ENCODE results near the gene PIGP.

Gene PIGP

GRCh38 chr21:37101384-37101783 lies 28.5 kb upstream of the PIGP start:
- no peaks in the 10 kb centered on the region for H3K4me1 ChIP-seq (ENCODE audit: insufficient read depth, low read length, severe bottlenecking)
- H2AFZ ChIP-seq (ENCODE audit: low read length) = no peak overlapping the region
- H3K27ac ChIP-seq (ENCODE audit: low read depth, low read length, poor library complexity, severe bottlenecking) = no peak overlapping the region
- H3K4me3 ChIP-seq (ENCODE audit: low read depth, low read length, poor library complexity, severe bottlenecking) = no peak overlapping the region
- H3K36me3 ChIP-seq (ENCODE audit: insufficient read depth, low read length) = peaks cover 35% of the 10 kb centered on the region
- H3K79me2 ChIP-seq (ENCODE audit: insufficient read depth, low read length) = no peaks in the 10 kb centered on the region
- TF ChIP-seq EZH2 (IDR thresholded peaks at IDR 0.05; ENCODE audit: borderline replicate concordance, low read length) = no peak
- no peak for TF ChIP-seq CTCF (IDR thresholded peaks at IDR 0.05; ENCODE audit: low read length)
- H3K27me3 ChIP-seq (ENCODE audit: insufficient read depth, low read length) = no peaks in the 10 kb centered on the region
- no peaks in the 10 kb centered on the region for H3K9me2 ChIP-seq (ENCODE audit: low read depth, low read length)
- no peaks in the 10 kb centered on the region for H3F3A ChIP-seq (ENCODE audit: insufficient read depth, low read length)
- no peaks in the 10 kb centered on the region for H3K9me3 ChIP-seq (ENCODE audit: low read length)
- no peaks in the 10 kb centered on the region for H4K20me1 ChIP-seq (ENCODE audit: insufficient read depth, low read length)
- no peak overlapping the region for H3K4me2 ChIP-seq (ENCODE audit: low read length)
- H3K9ac ChIP-seq (ENCODE audit: low read length) = no peak overlapping the region

GRCh38 chr21:37100316-37100715 lies 27.4 kb upstream of the PIGP start:
- H3K9me2 ChIP-seq (ENCODE audit: low read depth, low read length) = no peaks in the 10 kb centered on the region
- H3K27ac ChIP-seq (ENCODE audit: low read depth, low read length, poor library complexity, severe bottlenecking) = no peak overlapping the region
- H3K9ac ChIP-seq (ENCODE audit: low read length) = no peak overlapping the region
- H3K27me3 ChIP-seq (ENCODE audit: insufficient read depth, low read length) = no peaks in the 10 kb centered on the region
- H3K4me1 ChIP-seq (ENCODE audit: insufficient read depth, low read length, severe bottlenecking) = no peaks in the 10 kb centered on the region
- H3F3A ChIP-seq (ENCODE audit: insufficient read depth, low read length) = no peaks in the 10 kb centered on the region
- H3K4me3 ChIP-seq (ENCODE audit: low read depth, low read length, poor library complexity, severe bottlenecking) = no peak overlapping the region
- H3K4me2 ChIP-seq (ENCODE audit: low read length) = no peak overlapping the region
- peaks cover 44% of the 10 kb centered on the region for H3K36me3 ChIP-seq (ENCODE audit: insufficient read depth, low read length)
- H2AFZ ChIP-seq (ENCODE audit: low read length) = no peak overlapping the region
- no peaks in the 10 kb centered on the region for H3K79me2 ChIP-seq (ENCODE audit: insufficient read depth, low read length)
- no peaks in the 10 kb centered on the region for H3K9me3 ChIP-seq (ENCODE audit: low read length)
- no peak for TF ChIP-seq EZH2 (IDR thresholded peaks at IDR 0.05; ENCODE audit: borderline replicate concordance, low read length)
- no peak for TF ChIP-seq CTCF (IDR thresholded peaks at IDR 0.05; ENCODE audit: low read length)
- H4K20me1 ChIP-seq (ENCODE audit: insufficient read depth, low read length) = no peaks in the 10 kb centered on the region

GRCh38 chr21:37098751-37099150 lies 25.9 kb upstream of the PIGP start:
- no peaks in the 10 kb centered on the region for H4K20me1 ChIP-seq (ENCODE audit: insufficient read depth, low read length)
- H3K79me2 ChIP-seq (ENCODE audit: insufficient read depth, low read length) = no peaks in the 10 kb centered on the region
- no peaks in the 10 kb centered on the region for H3K27me3 ChIP-seq (ENCODE audit: insufficient read depth, low read length)
- no peak overlapping the region for H3K4me2 ChIP-seq (ENCODE audit: low read length)
- H3F3A ChIP-seq (ENCODE audit: insufficient read depth, low read length) = no peaks in the 10 kb centered on the region
- H3K27ac ChIP-seq (ENCODE audit: low read depth, low read length, poor library complexity, severe bottlenecking) = no peak overlapping the region
- no peak overlapping the region for H3K9ac ChIP-seq (ENCODE audit: low read length)
- H3K4me1 ChIP-seq (ENCODE audit: insufficient read depth, low read length, severe bottlenecking) = no peaks in the 10 kb centered on the region
- no peaks in the 10 kb centered on the region for H3K9me2 ChIP-seq (ENCODE audit: low read depth, low read length)
- H3K4me3 ChIP-seq (ENCODE audit: low read depth, low read length, poor library complexity, severe bottlenecking) = no peak overlapping the region
- no peak overlapping the region for H2AFZ ChIP-seq (ENCODE audit: low read length)
- TF ChIP-seq CTCF (IDR thresholded peaks at IDR 0.05; ENCODE audit: low read length) = no peak
- no peak for TF ChIP-seq EZH2 (IDR thresholded peaks at IDR 0.05; ENCODE audit: borderline replicate concordance, low read length)
- H3K9me3 ChIP-seq (ENCODE audit: low read length) = no peaks in the 10 kb centered on the region
- peaks cover 54% of the 10 kb centered on the region for H3K36me3 ChIP-seq (ENCODE audit: insufficient read depth, low read length)
